Sigmoid colon (tissue), 7 donors: Measurements from ENCODE around the gene PAWR. TPM values are rescaled to one million over a fixed set of nuclear protein-coding genes. Genes with fewer than 3 reads are reported as not detected.
"Not testable (repeated sequence)": the region's sequence is repeated elsewhere in the genome, so short reads cannot be mapped to it uniquely, and the experiment has no call there.

ENCODE experiments used
- DNase-seq: peaks from one replicate; pipeline ENCODE4 v3.0.0-alpha.2; 2019
- H3K27ac ChIP-seq, 4 donors: fragments of 200-600 bp; sonication (generic); one replicate each; pipeline ENCODE4 v1.5.1; 2016 to 2019; ENCODE audit warnings: mild to moderate bottlenecking in 1 of 4
- H3K27me3 ChIP-seq, 3 donors: fragments of 200-600 bp; sonication (generic); one replicate each; pipeline ENCODE4 v1.5.1; 2019; ENCODE audit warnings: mild to moderate bottlenecking in 1 of 3
- H3K36me3 ChIP-seq, 4 donors: fragments of 200-600 bp; sonication (generic); one replicate each; pipeline ENCODE4 v1.5.1; 2016 to 2019
- H3K4me1 ChIP-seq, 4 donors: fragments of 200-600 bp; sonication (generic); one replicate each; pipeline ENCODE4 v1.5.1; 2017 to 2019
- H3K4me3 ChIP-seq, 4 donors: fragments of 200-600 bp; sonication (generic); one replicate each; pipeline ENCODE4 v1.5.1; 2017 to 2019; ENCODE audit warnings: mild to moderate bottlenecking in 2 of 4, moderate library complexity in 1 of 4
- H3K9me3 ChIP-seq, 4 donors: fragments of 200-600 bp in 3 of 4; sonication (generic) in 3 of 4; one replicate each; pipeline versions ENCODE4 v1.5.1 to v1.6.1; 2013 to 2019
- CTCF ChIP-seq, 4 experiments: fragments of 450-650 bp in 3 of 4; fragments of 200-600 bp in 1 of 4; IDR thresholded peaks; one replicate each; pipeline ENCODE4 v1.5.1; 2016 to 2019; ENCODE audit warnings: antibody characterized with exemption in 4 of 4, mild to moderate bottlenecking in 3 of 4, moderate library complexity in 2 of 4
- EP300 ChIP-seq, 4 donors: sonication (generic); formaldehyde crosslinking; IDR thresholded peaks; one replicate each; pipeline ENCODE4 v1.6.1; 2017; ENCODE audit warnings: antibody characterized with exemption in 4 of 4
- POLR2A ChIP-seq, 2 donors: fragments of 450-650 bp; IDR thresholded peaks; one replicate each; pipeline ENCODE4 v1.6.1; 2016; ENCODE audit warnings: antibody characterized with exemption in 2 of 2, mild to moderate bottlenecking in 2 of 2, moderate library complexity in 2 of 2
- POLR2AphosphoS5 ChIP-seq, 4 donors: sonication (generic); formaldehyde crosslinking; IDR thresholded peaks; one replicate each; pipeline ENCODE4 v1.6.1; 2017; ENCODE audit warnings: antibody characterized with exemption in 4 of 4
- WGBS, 2 donors: extraction: QIAGEN DNeasy Blood & Tissue Kit; methylation state at CpG; one replicate each; pipeline ENCODE4 v1.1.7; 2013; 5-methylcytosine and 5-hydroxymethylcytosine counted together
- intact Hi-C: fragments of 100-400 bp; cut with DNase I; formaldehyde crosslinking; loops from one replicate; pipeline ENCODE4 v1.15.1; 2023
- polyA plus RNA-seq, 3 donors: library from polyadenylated mRNA; stranded (reverse); fragments of 200-250 nt; gene quantifications; one replicate each; pipeline ENCODE4 v1.2.3, GENCODE V29; 2013
- total RNA-seq, 4 donors: library from RNA; depleted of rRNA; stranded (reverse); fragments of >200 nt; gene quantifications; one replicate each; pipeline ENCODE4 v1.1.0, GENCODE V29; 2016
- donor health status: healthy with polysubstance abuse.
- donor health status: Bipolar disorder and iron deficiency.
- donor health status: healthy.

Gene PAWR
- total and polyA plus RNA-seq, 7 donors = 7.8 to 53.5 (median 24.5) TPM

DNA sequence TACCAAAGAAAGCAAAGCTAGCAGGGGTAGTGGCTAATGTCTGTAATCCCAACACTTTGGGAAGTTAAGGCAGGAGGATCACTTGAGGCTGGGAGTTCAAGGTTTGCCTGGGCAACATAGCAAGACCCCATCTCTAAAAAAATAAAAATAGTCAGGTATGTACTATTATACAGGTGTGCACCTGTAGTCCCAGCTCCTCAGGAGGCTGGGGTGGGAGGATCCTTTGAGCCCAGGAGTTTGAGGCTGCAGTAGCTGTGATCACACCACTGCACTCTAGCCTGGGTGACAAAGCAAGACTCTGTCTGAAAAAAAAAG lies 142.2 kb downstream of the PAWR start:
- H3K4me3 ChIP-seq = no peak overlapping the region
- peak overlapping the region in 1 of 4 donors; percentile 64 for H3K27ac ChIP-seq
- peaks cover 0 to 24% (median 12%) of the 10 kb centered on the region in 4 donors for H3K4me1 ChIP-seq
- intact Hi-C loops = loop anchor here (5.0 kb wide), 1 partner anchor 141 kb away; no protein-coding TSS in a partner anchor
- H3K36me3 ChIP-seq = no peaks in the 10 kb centered on the region
- no peaks in the 10 kb centered on the region for H3K27me3 ChIP-seq
- TF ChIP-seq POLR2AphosphoS5 (IDR thresholded peaks at IDR 0.05) (no peak), CTCF (IDR thresholded peaks at IDR 0.05) (no peak), EP300 (IDR thresholded peaks at IDR 0.05) (no peak), POLR2A (IDR thresholded peaks at IDR 0.05) (no peak)
- H3K9me3 ChIP-seq = no peaks in the 10 kb centered on the region
- DNase-seq = no peak

- intact Hi-C loops = loop anchor here (5.0 kb wide), 1 partner anchor 141 kb away; no protein-coding TSS in a partner anchor
- no peaks in the 10 kb centered on the region for H3K9me3 ChIP-seq
- TF ChIP-seq CTCF (IDR thresholded peaks at IDR 0.05) = peak; percentile 48 to 71 (median 60)
- TF ChIP-seq EP300 (IDR thresholded peaks at IDR 0.05) = no peak
- H3K36me3 ChIP-seq = no peaks in the 10 kb centered on the region
- DNase-seq = no peak
- H3K4me1 ChIP-seq = peaks cover 0 to 24% (median 12%) of the 10 kb centered on the region in 4 donors
- WGBS, 2 donors = 43 to 47% methylated on average over 8 of the region's 8 CpGs
- H3K4me3 ChIP-seq = no peak overlapping the region
- H3K27ac ChIP-seq = peak overlapping the region in 1 of 4 donors; percentile 64
- no peaks in the 10 kb centered on the region for H3K27me3 ChIP-seq
Measured at GRCh38 chr12:79547735-79548609, 142.8 kb downstream of the PAWR start.

- Histone ChIP-seq H3K36me3 (no peaks in the 10 kb centered on the region), H3K27ac (peak overlapping the region in 1 of 4 donors; percentile 64), H3K4me1 (peaks cover 0 to 24% (median 12%) of the 10 kb centered on the region in 4 donors), H3K4me3 (no peak overlapping the region), H3K9me3 (no peaks in the 10 kb centered on the region), H3K27me3 (no peaks in the 10 kb centered on the region)
- DNase-seq = no peak
- 36 to 62% methylated on average over 5 of the region's 5 CpGs for WGBS, 2 donors
- TF ChIP-seq CTCF (IDR thresholded peaks at IDR 0.05) = no peak
- TF ChIP-seq EP300 (IDR thresholded peaks at IDR 0.05) = no peak
- no peak for TF ChIP-seq POLR2AphosphoS5 (IDR thresholded peaks at IDR 0.05)
- no peak for TF ChIP-seq POLR2A (IDR thresholded peaks at IDR 0.05)
- intact Hi-C loops = loop anchor here (5.0 kb wide), 1 partner anchor 140 kb away; no protein-coding TSS in a partner anchor
Measured at GRCh38 chr12:79547044-79547734, 143.6 kb downstream of the PAWR start.

DNA sequence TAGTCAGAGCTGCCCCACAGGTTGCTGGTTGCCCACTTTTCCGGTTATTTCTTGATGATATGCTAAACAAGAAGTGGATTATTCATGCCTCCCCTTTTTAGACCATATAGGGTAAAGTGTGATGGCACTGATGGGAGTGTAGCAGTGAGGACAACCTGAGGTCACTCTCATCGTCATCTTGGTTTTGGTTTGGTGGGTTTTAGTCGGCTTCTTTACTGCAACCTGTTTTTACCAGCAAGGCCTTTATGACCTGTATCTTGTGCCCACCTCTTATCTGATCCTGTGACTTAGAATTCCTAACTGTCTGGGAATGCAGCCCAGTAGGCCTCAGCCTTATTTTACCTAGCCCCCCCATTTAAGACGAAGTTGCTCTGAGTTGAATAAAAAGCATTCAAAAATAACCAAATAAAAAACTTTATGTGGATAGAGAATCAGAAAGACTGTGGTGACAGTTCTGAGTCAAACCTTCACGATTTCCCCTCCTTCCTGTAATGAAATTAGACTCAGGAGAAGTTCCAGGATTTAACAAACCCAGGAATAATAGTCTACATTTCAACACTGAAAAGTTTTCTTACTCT lies 144.2 kb downstream of the PAWR start:
- H3K36me3 ChIP-seq = no peaks in the 10 kb centered on the region
- H3K27me3 ChIP-seq = no peaks in the 10 kb centered on the region
- H3K4me1 ChIP-seq = peaks cover 0 to 24% (median 12%) of the 10 kb centered on the region in 4 donors
- no peaks in the 10 kb centered on the region for H3K9me3 ChIP-seq
- DNase-seq = no peak
- H3K4me3 ChIP-seq = no peak overlapping the region
- no peak for TF ChIP-seq EP300 (IDR thresholded peaks at IDR 0.05)
- no peak for TF ChIP-seq CTCF (IDR thresholded peaks at IDR 0.05)
- no peak for TF ChIP-seq POLR2A (IDR thresholded peaks at IDR 0.05)
- no peak for TF ChIP-seq POLR2AphosphoS5 (IDR thresholded peaks at IDR 0.05)
- H3K27ac ChIP-seq = peak overlapping the region in 1 of 4 donors; percentile 64
- WGBS, 2 donors = 88 to 93% methylated on average over 5 of the region's 5 CpGs
- intact Hi-C loops = loop anchor here (5.0 kb wide), 1 partner anchor 139 kb away; no protein-coding TSS in a partner anchor

GRCh38 chr12:79544439-79544838 lies 146.3 kb downstream of the PAWR start:
- DNase-seq, H3K9me3 ChIP-seq, intact Hi-C loops, H3K27me3 ChIP-seq, H3K36me3 ChIP-seq, H3K4me3 ChIP-seq, H3K27ac ChIP-seq: not testable (repeated sequence)
- 76 to 90% methylated on average over 3 of the region's 3 CpGs for WGBS, 2 donors
- H3K4me1 ChIP-seq = peaks cover 0 to 24% (median 12%) of the 10 kb centered on the region in 4 donors
